NCI-H1092 treated with DMSO at 0.1 percent for 48 hours (cell line): Measurements from ENCODE around the gene NKX1-1.

ENCODE experiments used
- DNase-seq: peaks from one replicate; lab custom pipeline; 2025; lab: John Stamatoyannopoulos, UW

Gene NKX1-1

DNA sequence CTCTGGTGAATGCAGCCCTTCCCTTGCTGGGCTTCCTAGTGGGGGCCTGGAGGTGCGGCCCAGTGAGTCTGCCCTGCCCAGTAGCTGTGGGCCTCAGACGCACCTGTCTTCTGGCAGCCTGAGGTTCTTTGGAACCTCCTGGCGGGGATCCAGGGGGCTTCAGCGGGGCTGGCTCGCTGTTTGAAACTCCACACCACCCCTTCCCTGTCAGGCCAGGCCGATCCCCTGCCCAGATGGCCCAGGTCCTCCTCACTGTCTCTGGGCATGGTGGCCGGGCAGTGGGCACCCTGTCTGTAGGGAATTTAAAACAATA lies 10.7 kb upstream of the NKX1-1 start:
- no peak for DNase-seq

DNA sequence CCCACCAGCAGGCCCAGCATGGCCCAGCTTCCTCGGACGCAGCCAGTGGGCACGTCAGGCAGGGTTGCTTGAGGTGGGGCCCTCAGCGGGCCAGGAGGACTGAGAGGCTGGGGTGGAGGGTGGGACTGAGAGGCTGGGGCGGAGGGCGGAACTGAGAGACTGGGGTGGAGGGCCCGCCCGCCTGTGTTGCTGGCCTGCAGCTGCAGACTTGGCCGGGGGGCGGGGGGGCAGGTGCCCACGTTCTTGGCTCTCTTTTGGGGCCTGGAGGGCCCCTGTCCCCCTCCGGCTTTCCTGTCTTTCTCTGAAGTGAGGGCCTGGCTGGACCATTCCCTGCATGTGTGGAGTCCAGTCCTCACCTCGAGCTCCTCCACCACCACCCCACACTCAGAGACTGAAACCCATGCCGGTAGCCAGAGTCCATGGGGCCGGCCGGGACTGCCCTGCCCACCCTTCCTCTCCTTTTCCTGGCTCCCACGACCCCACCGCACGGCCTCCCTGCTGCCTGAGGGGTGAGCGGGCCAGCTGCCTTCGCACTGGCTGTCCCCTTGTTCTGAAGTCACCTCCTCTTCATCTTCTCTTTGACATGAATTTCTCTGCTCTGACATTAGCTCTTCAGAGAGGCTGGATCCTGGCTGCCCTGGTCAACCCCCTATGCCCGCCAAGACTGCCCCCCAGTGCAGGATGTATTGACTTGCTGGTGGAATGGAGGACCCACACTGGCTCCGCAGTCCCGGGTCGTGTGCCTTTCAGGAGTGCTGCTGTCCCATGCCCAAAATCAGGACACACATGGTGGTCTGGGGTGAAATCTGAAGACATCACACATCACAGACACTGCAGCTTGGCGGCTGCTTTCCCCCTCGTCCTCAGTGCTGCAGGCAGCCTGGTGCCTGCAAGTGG lies 10.1 kb upstream of the NKX1-1 start:
- DNase-seq = no peak

- no peak for DNase-seq
These were observed 9.4 kb upstream of the NKX1-1 start for GRCh38 chr4:1415681-1415981.

GRCh38 chr4:1414831-1415680 lies 8.8 kb upstream of the NKX1-1 start:
- DNase-seq = no peak

DNA sequence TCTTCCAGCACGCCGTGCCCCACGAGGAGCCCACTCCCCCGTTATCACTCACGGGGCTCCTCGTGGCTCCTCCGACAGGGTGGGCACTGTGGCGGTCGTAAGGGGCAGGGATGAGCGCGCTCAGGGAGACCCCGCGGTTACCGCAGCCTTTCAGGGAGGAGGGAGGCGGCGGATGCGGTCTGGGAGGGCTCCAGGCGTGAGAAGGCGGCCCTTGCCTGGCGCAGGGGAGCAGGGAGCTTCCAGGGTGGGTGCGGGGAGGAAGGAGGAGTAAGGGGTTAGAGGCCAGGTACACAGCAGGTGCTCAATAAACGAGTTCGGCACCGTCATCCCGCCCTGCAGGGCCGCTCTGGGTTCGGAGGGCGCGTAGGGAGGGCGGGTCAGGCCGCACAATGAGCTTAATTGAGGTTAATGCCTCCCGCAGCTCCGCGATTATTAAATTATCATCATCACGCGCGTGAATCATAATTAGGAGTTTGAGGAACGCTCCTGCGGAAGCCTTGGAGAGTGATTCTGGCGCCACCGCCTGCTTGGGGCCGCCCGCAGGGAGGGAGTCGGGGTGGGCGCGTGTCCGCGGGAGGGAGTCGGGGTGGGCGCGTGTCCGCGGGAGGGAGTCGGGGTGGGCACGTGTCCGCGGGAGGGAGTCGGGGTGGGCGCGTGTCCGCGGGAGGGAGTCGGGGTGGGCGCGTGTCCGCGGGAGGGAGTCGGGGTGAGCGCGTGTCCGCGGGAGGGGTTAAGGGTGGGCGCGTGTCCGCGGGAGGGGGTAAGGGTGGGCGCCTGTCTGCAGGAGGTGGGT lies 7.6 kb upstream of the NKX1-1 start:
- DNase-seq = no peak

DNA sequence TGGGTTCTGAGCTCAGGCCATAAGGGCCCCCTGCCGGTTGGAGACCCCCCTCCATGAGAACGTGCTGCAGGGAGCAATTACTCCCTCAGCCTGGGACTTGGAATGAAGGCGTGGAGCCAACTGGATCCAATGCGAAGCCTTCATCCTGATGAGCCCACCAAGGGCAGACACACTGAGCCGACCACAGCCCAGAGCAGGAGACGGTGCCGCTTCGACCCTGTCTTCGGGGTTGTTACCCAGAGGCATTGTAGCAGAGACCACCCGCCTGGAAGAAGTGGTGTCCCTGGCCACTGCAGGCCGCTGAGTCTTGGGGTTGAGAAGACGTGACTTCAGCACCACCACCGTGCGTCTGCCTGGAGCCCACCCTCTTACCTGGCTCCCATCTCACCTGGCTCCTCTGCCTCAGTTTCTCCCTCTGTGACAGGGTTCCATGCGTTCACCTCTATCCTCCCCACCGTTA lies 7.0 kb upstream of the NKX1-1 start:
- DNase-seq = no peak

GRCh38 chr4:1412376-1413203 lies 6.3 kb upstream of the NKX1-1 start:
- no peak for DNase-seq

GRCh38 chr4:1411436-1412375 lies 5.5 kb upstream of the NKX1-1 start:
- no peak for DNase-seq

DNA sequence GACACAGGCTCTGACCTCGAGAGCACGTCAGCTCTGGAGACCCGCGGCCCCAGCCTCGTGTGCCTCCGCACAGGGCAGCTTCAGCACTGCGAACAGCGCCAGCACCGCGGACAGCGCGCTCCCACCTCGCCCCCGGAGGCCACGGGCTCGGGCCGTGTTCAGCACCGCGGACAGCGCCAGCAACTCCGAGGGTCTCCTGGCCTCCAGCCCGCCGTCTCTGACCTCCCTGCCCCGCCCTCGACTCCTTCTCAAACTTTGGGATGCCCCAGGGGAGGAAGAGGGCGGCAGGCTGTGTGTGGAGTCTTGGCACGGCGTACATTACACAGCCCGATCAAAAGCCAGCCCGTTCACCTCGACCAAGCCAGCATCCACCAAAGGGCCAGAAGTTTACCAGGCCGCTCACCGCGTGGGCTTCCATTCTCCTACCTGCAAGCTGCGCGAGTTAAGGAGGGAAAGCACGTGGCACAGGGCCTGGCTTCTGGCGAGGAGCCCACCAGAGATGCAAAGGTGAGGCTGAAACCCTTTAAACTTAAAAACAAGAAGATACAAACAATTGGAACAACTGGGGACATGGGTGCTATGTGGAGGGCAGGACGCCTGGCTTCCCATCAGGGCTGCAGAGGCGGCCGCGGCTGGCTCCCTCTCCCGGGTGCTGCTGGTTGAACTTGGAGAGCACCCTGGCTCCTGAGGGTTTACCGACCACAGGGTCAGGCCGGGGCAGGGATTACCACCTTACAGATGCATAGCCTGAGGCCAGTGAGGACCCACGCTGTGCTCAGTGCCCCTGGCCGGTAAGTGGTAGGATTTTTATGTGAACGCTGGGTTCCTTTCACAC lies 4.5 kb upstream of the NKX1-1 start:
- no peak for DNase-seq

- DNase-seq = no peak
These were observed 3.5 kb upstream of the NKX1-1 start for GRCh38 chr4:1409491-1410425.

- no peak for DNase-seq
These were observed 2.8 kb upstream of the NKX1-1 start for GRCh38 chr4:1409079-1409478.

- DNase-seq = no peak
These were observed 2.2 kb upstream of the NKX1-1 start for GRCh38 chr4:1408418-1408817.

- no peak for DNase-seq
These were observed 1.6 kb upstream of the NKX1-1 start for GRCh38 chr4:1407657-1408333.

DNA sequence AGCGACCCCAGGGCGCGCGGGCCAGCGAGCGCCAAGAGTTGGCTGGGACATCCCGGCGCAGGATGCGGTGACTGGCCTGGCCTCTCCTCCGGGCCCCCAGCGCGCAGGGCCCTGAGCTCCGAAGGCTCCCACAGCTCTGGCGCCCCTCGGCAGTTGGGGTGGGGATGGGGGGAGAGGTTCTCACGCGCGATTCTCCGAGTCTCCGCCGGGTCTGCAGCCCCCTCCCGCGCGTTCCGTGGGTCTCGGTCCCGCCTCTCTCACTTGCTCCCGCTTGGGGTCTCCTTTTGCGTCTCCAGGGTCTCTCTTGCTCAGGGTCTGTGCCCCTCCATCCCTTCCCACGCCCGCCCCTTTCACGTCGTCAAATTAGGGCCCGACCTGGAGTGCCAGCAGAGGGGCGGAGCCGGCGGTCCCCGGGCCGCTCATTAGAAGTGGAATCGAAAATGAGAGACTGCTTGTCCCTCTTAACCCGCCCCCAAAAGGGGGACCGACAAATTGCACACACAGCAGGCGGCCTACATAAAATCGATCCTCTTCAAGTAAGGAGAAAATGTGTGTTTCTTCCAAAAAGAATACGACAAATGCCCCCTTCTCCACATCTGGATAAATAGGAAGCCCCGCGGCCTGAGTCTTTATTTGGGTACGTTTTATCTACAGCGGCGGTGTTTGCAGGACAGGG lies 877 bp upstream of the NKX1-1 start:
- DNase-seq = no peak

DNA sequence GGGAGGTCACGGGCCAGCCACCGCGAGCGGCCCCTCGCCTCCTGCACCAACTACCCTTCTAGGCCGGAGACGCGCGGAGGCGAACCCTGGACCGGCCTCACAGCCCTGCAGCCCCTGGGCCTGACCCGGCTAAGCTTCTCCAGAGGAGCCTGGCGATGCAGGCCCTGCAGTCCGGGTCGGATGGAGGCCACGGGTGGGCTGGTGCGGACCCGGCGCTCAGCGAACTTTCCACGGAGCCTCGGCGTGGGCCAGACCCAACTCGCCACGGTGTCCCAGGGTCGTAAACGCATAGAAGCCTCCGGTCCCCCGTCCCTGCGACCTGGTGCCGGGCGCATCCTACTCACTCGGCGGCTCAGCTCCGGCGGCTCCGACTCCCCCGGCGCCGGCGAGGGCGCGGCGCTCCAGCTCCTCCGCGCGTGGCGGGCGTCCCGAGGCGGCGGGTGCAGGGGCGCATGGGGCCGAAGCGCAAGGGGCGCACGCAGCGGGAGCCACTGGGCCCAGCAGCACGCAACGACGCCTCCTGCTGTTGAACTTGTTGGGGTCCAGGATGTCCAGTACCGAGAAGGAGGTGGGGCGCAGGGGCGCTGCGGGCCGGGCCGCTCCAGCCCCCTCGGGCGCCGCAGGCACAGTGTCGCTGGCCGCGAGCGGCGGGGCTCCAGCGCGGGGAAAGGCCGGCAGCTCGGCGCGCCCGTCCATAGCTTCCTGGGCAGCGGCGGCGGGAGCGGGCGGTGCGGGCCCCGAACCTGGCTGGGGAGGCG lies 427 bp downstream of the NKX1-1 start:
- no peak for DNase-seq

DNA sequence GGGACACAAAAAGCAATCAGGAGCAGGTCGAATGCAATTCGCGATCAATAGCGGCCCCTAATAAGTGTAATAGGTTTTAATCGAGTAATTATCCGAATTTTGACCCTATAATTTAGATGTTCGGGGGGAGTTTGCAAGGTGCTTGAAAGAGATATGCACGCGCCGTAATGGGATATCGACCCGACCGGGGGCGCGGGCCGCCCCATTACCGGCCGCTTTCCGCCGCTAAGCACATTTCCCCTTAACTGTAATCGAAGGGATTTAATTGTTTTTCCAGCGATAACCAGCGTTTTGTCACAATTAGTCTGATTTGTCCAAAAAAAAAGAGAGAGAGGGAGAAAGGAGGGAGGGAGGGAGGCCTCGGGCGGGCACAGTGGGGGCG lies 997 bp downstream of the NKX1-1 start:
- no peak for DNase-seq
